Mesenchymal stem cell (in vitro differentiated cells and primary cell): Measurements from ENCODE around the gene MT1G.
"Not testable (repeated sequence)": the region's sequence is repeated elsewhere in the genome, so short reads cannot be mapped to it uniquely, and the experiment has no call there.

Source experiments
- DNase-seq: peaks from one replicate; pipeline ENCODE4 v3.0.0-alpha.2; 2013
- H2AFZ ChIP-seq: one replicate; pipeline ENCODE4 v1.6.1; 2013; ENCODE audit warnings: low read depth, mild to moderate bottlenecking, control low read depth, inconsistent platforms, low read length, moderate library complexity
- H2AK5ac ChIP-seq: 2 replicates; pipeline ENCODE4 v1.6.1; 2013; ENCODE audit warnings: low read length, moderate library complexity, mild to moderate bottlenecking, inconsistent platforms; ENCODE audit not compliant: severe bottlenecking
- H2BK120ac ChIP-seq: one replicate; pipeline ENCODE4 v1.6.1; 2013; ENCODE audit warnings: low read depth, mild to moderate bottlenecking, inconsistent platforms, low read length, moderate library complexity
- H2BK12ac ChIP-seq, 2 experiments: one replicate each; pipeline ENCODE4 v1.6.1; 2013; ENCODE audit warnings: inconsistent platforms in 2 of 2, low read length in 2 of 2, mild to moderate bottlenecking in 2 of 2, moderate library complexity in 2 of 2, control low read depth in 1 of 2
- H2BK15ac ChIP-seq: one replicate; pipeline ENCODE4 v1.6.1; 2013; ENCODE audit warnings: mild to moderate bottlenecking, low read depth, inconsistent platforms; ENCODE audit not compliant: poor library complexity, severe bottlenecking
- H2BK5ac ChIP-seq: 2 replicates; pipeline ENCODE4 v1.6.1; 2013; ENCODE audit warnings: low read depth, mild to moderate bottlenecking, low read length, control low read depth, inconsistent platforms; ENCODE audit not compliant: poor library complexity, severe bottlenecking
- H3K14ac ChIP-seq, 2 experiments: one replicate each; pipeline ENCODE4 v1.6.1; 2013; ENCODE audit warnings: inconsistent platforms in 2 of 2, low read length in 2 of 2, control low read depth in 1 of 2, mild to moderate bottlenecking in 1 of 2, moderate library complexity in 1 of 2
- H3K18ac ChIP-seq, 2 experiments: one replicate each; pipeline ENCODE4 v1.6.1; 2013; ENCODE audit warnings: inconsistent platforms in 2 of 2, low read length in 2 of 2, control low read depth in 1 of 2, low read depth in 1 of 2, mild to moderate bottlenecking in 1 of 2
- H3K23ac ChIP-seq, 2 experiments: one replicate each; pipeline ENCODE4 v1.6.1; 2013; ENCODE audit warnings: inconsistent platforms in 2 of 2, low read length in 2 of 2, mild to moderate bottlenecking in 2 of 2, moderate library complexity in 2 of 2, control low read depth in 1 of 2
- H3K27ac ChIP-seq: 2 replicates; pipeline ENCODE4 v1.5.1; 2013; ENCODE audit warnings: mild to moderate bottlenecking, moderate library complexity, low read length, control low read depth, inconsistent platforms; ENCODE audit not compliant: poor library complexity, severe bottlenecking
- H3K27me3 ChIP-seq, 2 experiments: 2 replicates each; pipeline versions ENCODE4 v1.6.1 to v1.7.0; 2013; ENCODE audit warnings: low read length in 2 of 2, mild to moderate bottlenecking in 2 of 2, moderate library complexity in 2 of 2, control low read depth in 1 of 2, inconsistent platforms in 1 of 2; ENCODE audit not compliant: control insufficient read depth in 1 of 2, insufficient read depth in 1 of 2
- H3K36me3 ChIP-seq, 2 experiments: 2 replicates each; pipeline versions ENCODE4 v1.6.1 to v1.7.0; 2013; ENCODE audit warnings: low read length in 2 of 2, control low read depth in 1 of 2, inconsistent platforms in 1 of 2, low read depth in 1 of 2, mild to moderate bottlenecking in 1 of 2; ENCODE audit not compliant: insufficient read depth in 2 of 2, control insufficient read depth in 1 of 2
- H3K4ac ChIP-seq, 2 experiments: one replicate each; pipeline ENCODE4 v1.6.1; 2013; ENCODE audit warnings: inconsistent platforms in 2 of 2, low read length in 2 of 2, mild to moderate bottlenecking in 2 of 2, moderate library complexity in 2 of 2, control low read depth in 1 of 2, low read depth in 1 of 2
- H3K4me1 ChIP-seq: 2 replicates; pipeline ENCODE4 v1.6.1; 2013; ENCODE audit warnings: low read depth, low read length, control low read depth; ENCODE audit not compliant: control insufficient read depth, insufficient read depth
- H3K4me2 ChIP-seq: 2 replicates; pipeline ENCODE4 v1.6.1; 2013; ENCODE audit warnings: low read length, mild to moderate bottlenecking, inconsistent platforms; ENCODE audit not compliant: poor library complexity, severe bottlenecking
- H3K4me3 ChIP-seq, 2 experiments: 2 replicates each; pipeline versions ENCODE4 v1.5.1 to v1.7.0; 2013; ENCODE audit warnings: low read length in 2 of 2, mild to moderate bottlenecking in 2 of 2, control low read depth in 1 of 2, low read depth in 1 of 2; ENCODE audit not compliant: insufficient read depth in 1 of 2
- H3K79me1 ChIP-seq: replicated peaks from 2 replicates; pipeline ENCODE4 v1.6.1; 2013; ENCODE audit warnings: mild to moderate bottlenecking, control low read depth, low read length, inconsistent platforms; ENCODE audit not compliant: poor library complexity, severe bottlenecking
- H3K9ac ChIP-seq: 2 replicates; pipeline ENCODE4 v1.7.0; 2013; ENCODE audit warnings: mild to moderate bottlenecking, low read length, moderate library complexity
- H3K9me3 ChIP-seq: 2 replicates; pipeline ENCODE4 v1.7.0; 2013; ENCODE audit warnings: mild to moderate bottlenecking, low read length; ENCODE audit not compliant: control insufficient read depth
- H4K8ac ChIP-seq: one replicate; pipeline ENCODE4 v1.6.1; 2013; ENCODE audit warnings: inconsistent platforms, mild to moderate bottlenecking, low read length, moderate library complexity
- H4K91ac ChIP-seq: one replicate; pipeline ENCODE4 v1.6.1; 2013; ENCODE audit warnings: mild to moderate bottlenecking, low read length, inconsistent platforms
- WGBS: methylation state at CpG from one replicate; pipeline ENCODE4 v1.1.7; 2013; ENCODE audit warnings: mixed read lengths; 5-methylcytosine and 5-hydroxymethylcytosine counted together

MT1G gene

DNA sequence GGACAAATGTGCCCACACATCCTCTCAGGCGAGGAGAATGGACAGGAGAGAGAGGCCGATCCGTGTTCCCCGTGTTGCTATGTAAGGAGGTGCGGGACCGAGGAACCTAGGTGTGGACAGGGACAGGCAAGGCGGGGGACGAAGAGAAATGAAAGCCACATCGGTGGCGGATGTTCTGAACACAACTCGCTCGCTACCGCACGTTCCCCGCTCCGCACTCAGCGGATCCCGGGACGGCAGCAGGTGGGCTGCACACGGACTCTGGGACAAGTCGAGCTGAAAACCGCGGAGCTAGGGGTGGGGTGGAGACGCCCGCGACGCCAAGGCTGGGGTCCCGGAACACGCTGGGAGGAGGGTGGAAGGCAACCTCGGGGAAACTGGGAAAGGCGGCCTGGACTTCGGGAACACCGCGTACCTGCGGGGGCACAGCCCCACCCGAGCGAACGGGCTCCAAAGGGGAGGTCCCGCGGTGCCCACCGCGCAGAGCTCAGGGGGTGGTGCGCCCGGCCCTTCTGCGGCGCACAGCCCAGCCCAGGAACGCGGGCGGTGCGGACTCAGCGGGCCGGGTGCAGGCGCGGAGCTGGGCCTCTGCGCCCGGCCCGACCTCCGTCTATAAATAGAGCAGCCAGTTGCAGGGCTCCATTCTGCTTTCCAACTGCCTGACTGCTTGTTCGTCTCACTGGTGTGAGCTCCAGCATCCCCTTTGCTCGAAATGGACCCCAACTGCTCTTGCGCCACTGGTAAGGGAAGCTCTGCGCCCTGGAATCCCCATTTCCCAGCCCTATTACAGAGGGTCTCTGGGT lies 42.5 kb downstream of the MT1G start, which contains the start of gene MT1E:
MT1E (plus strand) TSS at position 642 of the 803 bp plus-strand sequence; CDS start at position 713, 71 bp downstream.
- peak within 1 kb of the TSS; percentile 91 to 92 for H2BK12ac ChIP-seq
- peak within 1 kb of the TSS; percentile 68 for H2AFZ ChIP-seq
- peak within 1 kb of the TSS; percentile 36 for H2BK5ac ChIP-seq
- H3K4me2 ChIP-seq = peak within 1 kb of the TSS; percentile 76
- 2% methylated on average over 60 of the region's 62 CpGs for WGBS
- peak within 1 kb of the TSS; percentile 61 for H2AK5ac ChIP-seq
- peak within 1 kb of the TSS; percentile 94 for H3K9ac ChIP-seq
- peak within 1 kb of the TSS; percentile 84 to 93 for H3K4ac ChIP-seq
- peak within 1 kb of the TSS; percentile 92 to 97 for H3K18ac ChIP-seq
- no peaks in the 10 kb centered on the region for H3K27me3 ChIP-seq
- peaks cover 22% of the 10 kb centered on the region for H3K4me1 ChIP-seq
- peak within 1 kb of the TSS in 1 of 2 experiments; percentile 34 for H3K23ac ChIP-seq
- H3K27ac ChIP-seq = peak within 1 kb of the TSS; percentile 72
- H3K9me3 ChIP-seq = no peaks in the 10 kb centered on the region
- peak within 1 kb of the TSS; percentile 97 for H4K91ac ChIP-seq
- H4K8ac ChIP-seq = peak within 1 kb of the TSS; percentile 94
- peak within 1 kb of the TSS in 1 of 2 experiments; percentile 96 for H3K14ac ChIP-seq
- DNase-seq = peak; percentile 84
- H3K36me3 ChIP-seq = no peaks in the 10 kb centered on the region
- peak within 1 kb of the TSS; percentile 96 for H2BK120ac ChIP-seq
- peak within 1 kb of the TSS; percentile 88 for H2BK15ac ChIP-seq
- H3K79me1 ChIP-seq = no peaks in the 10 kb centered on the region
- peak within 1 kb of the TSS; percentile 61 to 81 for H3K4me3 ChIP-seq

DNA sequence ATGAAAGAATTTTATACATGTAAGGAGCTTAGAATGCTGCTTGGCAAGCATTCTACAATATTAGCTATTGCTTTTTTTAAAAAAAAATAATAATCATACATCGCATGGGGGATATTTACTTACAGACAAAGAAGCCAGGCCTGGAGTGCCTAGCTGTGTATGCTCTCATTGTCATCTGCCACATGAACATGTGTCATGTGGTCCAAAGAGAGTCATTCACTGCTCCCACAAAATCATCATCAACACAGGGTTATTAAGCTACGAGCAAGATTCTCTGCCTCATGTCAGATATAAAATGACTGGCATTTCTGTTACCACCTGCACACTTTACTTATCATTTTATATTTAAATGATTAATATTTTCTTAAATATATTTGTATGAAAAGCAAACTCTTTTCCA lies 44.2 kb downstream of the MT1G start:
- Histone ChIP-seq H2AK5ac (no peak overlapping the region), H3K4me2 (no peak overlapping the region), H3K23ac (no peak overlapping the region), H4K91ac (no peak overlapping the region), H2BK120ac (no peak overlapping the region), H3K9ac (no peak overlapping the region), H3K9me3 (no peaks in the 10 kb centered on the region), H2BK5ac (no peak overlapping the region), H3K27me3 (no peaks in the 10 kb centered on the region), H3K4me3 (no peak overlapping the region), H3K79me1 (peaks cover 1% of the 10 kb centered on the region), H3K4me1 (peaks cover 22% of the 10 kb centered on the region), H3K4ac (no peak overlapping the region), H3K27ac (no peak overlapping the region), H2BK12ac (peak overlapping the region in 1 of 2 experiments; percentile 47), H3K36me3 (no peaks in the 10 kb centered on the region), H3K18ac (no peak overlapping the region), H4K8ac (no peak overlapping the region), H2AFZ (no peak overlapping the region), H2BK15ac (no peak overlapping the region), H3K14ac (no peak overlapping the region)
- 100% methylated on average over 1 of the region's 2 CpGs for WGBS
- no peak for DNase-seq

DNA sequence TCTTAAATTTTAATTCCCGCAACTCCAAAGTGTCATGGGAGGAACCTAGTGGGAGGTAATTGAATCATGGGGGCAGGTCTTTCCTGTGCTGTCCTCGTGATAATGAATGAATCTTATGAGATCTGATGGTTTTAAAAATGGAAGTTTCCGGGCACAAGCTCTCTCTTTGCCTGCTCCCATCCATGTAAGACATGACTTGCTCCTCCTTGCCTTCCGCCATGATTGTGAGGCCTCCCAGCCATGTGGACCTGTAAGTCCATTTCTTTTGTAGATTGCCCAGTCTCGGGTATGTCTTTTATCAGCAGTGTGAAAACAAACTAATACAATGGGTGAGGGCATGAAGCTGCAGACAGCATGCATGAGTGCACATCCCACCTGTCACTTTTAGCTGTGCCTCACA lies 44.7 kb downstream of the MT1G start:
- not testable (repeated sequence) for H2BK12ac ChIP-seq, H2AFZ ChIP-seq, H4K8ac ChIP-seq, DNase-seq, H2AK5ac ChIP-seq, H3K4ac ChIP-seq, H3K9ac ChIP-seq, H3K18ac ChIP-seq, H4K91ac ChIP-seq, H2BK120ac ChIP-seq, H3K4me3 ChIP-seq, H3K27ac ChIP-seq, H3K14ac ChIP-seq, H2BK15ac ChIP-seq, H3K9me3 ChIP-seq, H3K36me3 ChIP-seq, H3K4me2 ChIP-seq, H2BK5ac ChIP-seq, H3K79me1 ChIP-seq, H3K27me3 ChIP-seq, H3K23ac ChIP-seq
- peaks cover 24% of the 10 kb centered on the region for H3K4me1 ChIP-seq
- 87% methylated on average over 5 of the region's 5 CpGs for WGBS

DNA sequence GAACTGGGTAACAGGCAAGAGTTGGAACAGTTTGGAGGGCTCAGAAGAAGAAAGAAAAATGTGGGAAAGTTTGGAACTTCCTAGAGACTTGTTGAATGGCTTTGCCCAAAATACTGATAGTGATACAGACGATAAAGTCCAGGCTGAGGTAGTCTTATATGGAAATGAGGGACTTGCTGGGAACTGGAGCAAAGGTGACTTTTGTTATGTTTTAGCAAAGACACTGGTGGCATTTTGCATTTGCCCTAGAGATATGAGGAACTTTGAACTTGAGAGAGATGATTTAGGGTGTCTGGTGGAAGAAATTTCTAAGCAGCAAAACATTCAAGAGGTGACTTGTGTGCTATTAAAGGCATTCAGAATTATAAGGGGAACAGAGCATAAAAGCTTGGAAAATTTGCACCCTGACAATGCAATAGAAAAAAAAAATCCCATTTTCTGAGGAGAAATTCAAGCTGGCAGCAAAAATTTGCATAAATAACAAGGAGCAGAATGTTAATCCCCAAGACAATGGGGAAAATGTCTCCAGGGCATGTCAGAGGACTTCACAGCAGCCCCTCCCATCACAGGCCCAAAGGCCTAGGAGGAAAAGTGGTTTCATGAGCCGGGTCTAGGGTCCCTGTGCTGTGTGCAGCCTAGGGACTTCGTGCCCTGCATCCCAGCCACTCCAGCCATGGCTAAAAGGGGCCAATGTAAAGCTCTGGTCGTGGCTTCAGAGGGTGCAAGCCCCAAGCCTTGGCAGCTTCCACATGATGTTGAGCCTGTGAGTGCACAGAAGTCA lies 46.0 kb downstream of the MT1G start:
- H3K9ac ChIP-seq = not testable (repeated sequence)

More for the DNA sequence above, 46.0 kb downstream of the MT1G start:
- not testable (repeated sequence) for H3K4me3 ChIP-seq, H3K9me3 ChIP-seq, H3K4me2 ChIP-seq, H3K27me3 ChIP-seq, H3K79me1 ChIP-seq, H2BK5ac ChIP-seq, H4K8ac ChIP-seq, H2BK120ac ChIP-seq, H2BK15ac ChIP-seq, H3K36me3 ChIP-seq, H4K91ac ChIP-seq, H3K23ac ChIP-seq, H3K4ac ChIP-seq, H3K18ac ChIP-seq, H3K27ac ChIP-seq, H2AK5ac ChIP-seq, H2BK12ac ChIP-seq, H2AFZ ChIP-seq, DNase-seq, H3K14ac ChIP-seq
- peaks cover 37% of the 10 kb centered on the region for H3K4me1 ChIP-seq
- WGBS = 64% methylated on average over 4 of the region's 4 CpGs
